Activated B cell treated with CpG ODN at 0.5 μM for 24 hours (primary cell): ENCODE measurements around the gene TMEM120B. TPM values are rescaled to one million over a fixed set of nuclear protein-coding genes. Genes with fewer than 3 reads are reported as not detected.

Source experiments
- ATAC-seq: fragments of 200-7000 bp; cut with Tn5 transposase; one replicate; pipeline ENCODE4 v1.10.0; 2021; ENCODE audit warnings: low read depth, mild to moderate bottlenecking, moderate library complexity
- CTCF ChIA-PET: fragments of 350-600 bp; sonication (Branson Sonifier 250); formaldehyde crosslinking; loops from one replicate; lab custom pipeline; 2021; ENCODE audit warnings: antibody characterized with exemption; lab: Charles Lee
- POLR2A ChIA-PET: fragments of 350-600 bp; sonication (Branson Sonifier 250); formaldehyde crosslinking; loops from one replicate; lab custom pipeline; 2021; ENCODE audit warnings: antibody characterized with exemption; lab: Charles Lee
- DNase-seq: peaks from one replicate; pipeline ENCODE4 v3.0.0; 2022
- H3K27ac Mint-ChIP-seq: one replicate; pipeline ENCODE4 v1.8.0; 2020; ENCODE audit warnings: mixed read lengths
- H3K27me3 Mint-ChIP-seq: one replicate; pipeline ENCODE4 v1.8.0; 2021; ENCODE audit warnings: mixed read lengths
- H3K36me3 Mint-ChIP-seq: one replicate; pipeline ENCODE4 v1.8.0; 2021; ENCODE audit warnings: low read depth, mixed read lengths
- H3K4me1 Mint-ChIP-seq: one replicate; pipeline ENCODE4 v1.8.0; 2021; ENCODE audit warnings: mixed read lengths
- H3K4me3 Mint-ChIP-seq: one replicate; pipeline ENCODE4 v1.8.0; 2020; ENCODE audit warnings: mild to moderate bottlenecking, mixed read lengths
- H3K9me3 Mint-ChIP-seq: one replicate; pipeline ENCODE4 v1.8.0; 2020; ENCODE audit warnings: mixed read lengths
- CTCF ChIP-seq: fragments of 200-600 bp; IDR thresholded peaks from one replicate; pipeline ENCODE4 v1.8.0; 2022; ENCODE audit warnings: antibody characterized with exemption, mild to moderate bottlenecking
- intact Hi-C: fragments of 100-400 bp; cut with micrococcal nuclease; formaldehyde crosslinking; loops from one replicate; pipeline ENCODE4 v1.15.1; 2024
- total RNA-seq: library from RNA; stranded (reverse); gene quantifications from 2 replicates; pipeline ENCODE4 v1.2.3, GENCODE V29; 2022

The TMEM120B gene
- total RNA-seq, 1 donor from 2014 or later: 8.3 TPM

- DNase-seq (no peak), ATAC-seq (no peak)
- no peaks in the 10 kb centered on the region for H3K9me3 Mint-ChIP-seq
- peaks cover 79% of the 10 kb centered on the region for H3K36me3 Mint-ChIP-seq
- no peak overlapping the region for H3K27ac Mint-ChIP-seq
- no peak for TF ChIP-seq CTCF
- no peaks in the 10 kb centered on the region for H3K27me3 Mint-ChIP-seq
- intact Hi-C loops: no loop called here
- CTCF ChIA-PET: interaction anchor here (1.8 kb wide), 1 partner anchor 11 kb away, joined by 6 read pairs; no protein-coding TSS in a partner anchor
- H3K4me1 Mint-ChIP-seq: no peaks in the 10 kb centered on the region
- no peak overlapping the region for H3K4me3 Mint-ChIP-seq
- POLR2A ChIA-PET: no interaction called here
These were observed 110.0 kb downstream of the TMEM120B start for GRCh38 chr12:121822393-121823100.

GRCh38 chr12:121823101-121823726, 110.7 kb downstream of the TMEM120B start:
- DNase-seq: no peak
- H3K36me3 Mint-ChIP-seq: peaks cover 77% of the 10 kb centered on the region
- no peak overlapping the region for H3K27ac Mint-ChIP-seq
- ATAC-seq: no peak
- CTCF ChIA-PET: interaction anchor here (1.8 kb wide), 1 partner anchor 12 kb away, joined by 6 read pairs; no protein-coding TSS in a partner anchor
- no peak overlapping the region for H3K4me3 Mint-ChIP-seq
- H3K9me3 Mint-ChIP-seq: no peaks in the 10 kb centered on the region
- POLR2A ChIA-PET: no interaction called here
- no peaks in the 10 kb centered on the region for H3K4me1 Mint-ChIP-seq
- no peaks in the 10 kb centered on the region for H3K27me3 Mint-ChIP-seq
- TF ChIP-seq CTCF: no peak
- intact Hi-C loops: no loop called here

GRCh38 chr12:121823727-121824115, 111.2 kb downstream of the TMEM120B start:
- no peaks in the 10 kb centered on the region for H3K27me3 Mint-ChIP-seq
- peaks cover 80% of the 10 kb centered on the region for H3K36me3 Mint-ChIP-seq
- H3K4me3 Mint-ChIP-seq: no peak overlapping the region
- CTCF ChIA-PET: interaction anchor here (1.3 kb wide), 2 partner anchors 12 to 30 kb away, joined by 4 to 5 read pairs; partner anchors contain the start of gene RHOF
- ATAC-seq: no peak
- H3K9me3 Mint-ChIP-seq: no peaks in the 10 kb centered on the region
- POLR2A ChIA-PET: interaction anchor here (0.6 to 0.9 kb wide), 2 partner anchors 9 to 18 kb away, joined by 4 to 5 read pairs; no protein-coding TSS in a partner anchor
- intact Hi-C loops: no loop called here
- no peak overlapping the region for H3K27ac Mint-ChIP-seq
- DNase-seq: no peak
- no peak for TF ChIP-seq CTCF
- no peaks in the 10 kb centered on the region for H3K4me1 Mint-ChIP-seq

- Mint-ChIP-seq H3K9me3 (no peaks in the 10 kb centered on the region), H3K4me1 (no peaks in the 10 kb centered on the region), H3K27me3 (no peaks in the 10 kb centered on the region), H3K27ac (no peak overlapping the region), H3K4me3 (no peak overlapping the region), H3K36me3 (peaks cover 80% of the 10 kb centered on the region)
- ChIA-PET CTCF (interaction anchor here (1.3 kb wide), 2 partner anchors 13 to 31 kb away, joined by 4 to 5 read pairs; partner anchors contain the start of gene RHOF), POLR2A (interaction anchor here (0.9 to 1.5 kb wide), 3 partner anchors 30 to 113 kb away, joined by 3 to 4 read pairs (median 3); partner anchors contain the start of gene PSMD9)
- ATAC-seq (no peak), DNase-seq (no peak)
- no peak for TF ChIP-seq CTCF
- intact Hi-C loops: no loop called here
These were observed 112.5 kb downstream of the TMEM120B start for GRCh38 chr12:121825041-121825523.
